K562 (cell line): ENCODE data around the gene DBI. TPM values are rescaled to one million over a fixed set of nuclear protein-coding genes. Genes with fewer than 3 reads are reported as not detected.

Source experiments
- ASH1L ChIP-seq: fragments of 450-650 bp; IDR thresholded peaks from 2 replicates; pipeline ENCODE4 v1.6.1; 2018; ENCODE audit warnings: borderline replicate concordance, mild to moderate bottlenecking, low read depth; ENCODE audit not compliant: partially characterized antibody
- CHCHD3 ChIP-seq: fragments of 250-450 bp; sonication (Bioruptor Pico); IDR thresholded peaks from 2 replicates; pipeline ENCODE4 v2.1.2; 2022; ENCODE audit warnings: mild to moderate bottlenecking
- ESRRA ChIP-seq: fragments of 450-650 bp; IDR thresholded peaks from 2 replicates; pipeline ENCODE4 v1.6.1; 2014; ENCODE audit warnings: low read depth, mild to moderate bottlenecking, moderate library complexity, borderline replicate concordance
- FOXA3 ChIP-seq, 2 experiments: fragments of 450-650 bp in 1 of 2; sonication (generic) in 1 of 2; formaldehyde crosslinking; IDR thresholded peaks in 1 of 2; conservative IDR thresholded peaks in 1 of 2; 2 replicates each; pipeline versions ENCODE4 v1.4.0 to v1.8.0; 2020 to 2022; ENCODE audit warnings: mild to moderate bottlenecking in 2 of 2, missing genetic modification reagents in 1 of 2
- LCOR ChIP-seq: sonication (generic); formaldehyde crosslinking; IDR thresholded peaks from 2 replicates; pipeline ENCODE4 v1.8.0; 2022; ENCODE audit warnings: mild to moderate bottlenecking, missing genetic modification reagents
- NFE2 ChIP-seq: IDR thresholded peaks from 2 replicates; pipeline ENCODE4 v1.6.1; 2014; ENCODE audit warnings: antibody characterized with exemption, low read depth
- NONO ChIP-seq, 2 experiments: fragments of 200-400 bp in 1 of 2; fragments of 450-650 bp in 1 of 2; formaldehyde crosslinking in 1 of 2; IDR thresholded peaks; 2 replicates each; pipeline ENCODE4 v1.6.1; 2017; ENCODE audit warnings: low read depth in 2 of 2, mild to moderate bottlenecking in 2 of 2, moderate library complexity in 2 of 2, low read length in 1 of 2
- OTX1 ChIP-seq: fragments of 450-650 bp; formaldehyde crosslinking; IDR thresholded peaks from 2 replicates; pipeline ENCODE4 v1.4.0; 2022; ENCODE audit warnings: mild to moderate bottlenecking
- RBM34 ChIP-seq: fragments of 200-400 bp; formaldehyde crosslinking; IDR thresholded peaks from 2 replicates; pipeline ENCODE4 v1.6.1; 2018; ENCODE audit warnings: low read length, borderline replicate concordance; ENCODE audit not compliant: insufficient read depth
- RFX5 ChIP-seq: IDR thresholded peaks from 2 replicates; pipeline ENCODE4 v1.6.1; 2011; ENCODE audit warnings: low read depth, mild to moderate bottlenecking, improper control_type of control experiment, low read length
- TCF7L2 ChIP-seq: fragments of 150-350 bp; IDR thresholded peaks from 2 replicates; pipeline ENCODE4 v1.6.1; 2016; ENCODE audit warnings: low read depth, mild to moderate bottlenecking, low read length, moderate library complexity
- ZC3H11A ChIP-seq: IDR thresholded peaks from 2 replicates; pipeline ENCODE4 v1.6.1; 2012; ENCODE audit warnings: low read depth, low read length, improper control_type of control experiment
- ZNF224 ChIP-seq: sonication (generic); formaldehyde crosslinking; IDR thresholded peaks from 2 replicates; pipeline ENCODE4 v1.8.0; 2022; ENCODE audit warnings: mild to moderate bottlenecking, missing genetic modification reagents
- ZNF766 ChIP-seq: fragments of 200-800 bp; sonication (Bioruptor generic); conservative IDR thresholded peaks from 2 replicates; pipeline ENCODE4 v1.6.1; 2016; ENCODE audit warnings: missing genetic modification characterization, missing compliant biosample characterization
- polyA plus RNA-seq, 8 experiments: library from polyadenylated mRNA; depleted of rRNA in 4 of 8; stranded (reverse) in 5 of 8; unstranded in 3 of 8; fragments of >200 nt; fragmentation: Nextera tagmentation in 2 of 8; fragmentation: Illumina TruSeq in 1 of 8; extraction: Ambion mirVana in 2 of 8; extraction: Trizol in 1 of 8; gene quantifications; 2 replicates each; pipeline versions ENCODE4 v1.2.1 to v1.2.3, GENCODE V29; 2011 to 2014; ENCODE audit warnings: inconsistent platforms in 1 of 8, missing spikeins in 1 of 8
- total RNA-seq, 7 experiments: library from RNA; depleted of rRNA in 6 of 7; stranded (reverse); fragments of >200 nt in 6 of 7; fragmentation: Illumina TruSeq in 2 of 7; extraction: Trizol in 2 of 7; gene quantifications; 2 replicates each; pipeline versions ENCODE4 v1.2.1 to v1.2.3, GENCODE V29; 2011 to 2021; ENCODE audit warnings: low replicate concordance in 1 of 7
- TF ChIP-seq, protein P1 (sequence below): sonication (generic); formaldehyde crosslinking; IDR thresholded peaks from 2 replicates; pipeline ENCODE4 v1.8.1; 2023; ENCODE audit warnings: mild to moderate bottlenecking, missing genetic modification reagents
- TF ChIP-seq, protein P2 (sequence below): fragments of 250-450 bp; sonication (Bioruptor Pico); IDR thresholded peaks from 2 replicates; pipeline ENCODE4 v1.5.0; 2021
- TF ChIP-seq, protein P3 (sequence below), 2 experiments: fragments of 450-650 bp; formaldehyde crosslinking in 1 of 2; IDR thresholded peaks; 2 replicates each; pipeline versions ENCODE4 v1.4.0 to v1.6.1; 2014 to 2020; ENCODE audit warnings: mild to moderate bottlenecking in 2 of 2, borderline replicate concordance in 1 of 2, low read depth in 1 of 2

DBI gene
- total and polyA plus RNA-seq, 9 of the 15 experiments (the other 6 are each of a cell fraction or from before 2014, with no cell fraction given) = 55.8 to 443 (median 194) TPM

GRCh38 chr2:119377294-119377992 lies 10.7 kb downstream of the DBI start (continued):
- TF ChIP-seq, protein P1, sequence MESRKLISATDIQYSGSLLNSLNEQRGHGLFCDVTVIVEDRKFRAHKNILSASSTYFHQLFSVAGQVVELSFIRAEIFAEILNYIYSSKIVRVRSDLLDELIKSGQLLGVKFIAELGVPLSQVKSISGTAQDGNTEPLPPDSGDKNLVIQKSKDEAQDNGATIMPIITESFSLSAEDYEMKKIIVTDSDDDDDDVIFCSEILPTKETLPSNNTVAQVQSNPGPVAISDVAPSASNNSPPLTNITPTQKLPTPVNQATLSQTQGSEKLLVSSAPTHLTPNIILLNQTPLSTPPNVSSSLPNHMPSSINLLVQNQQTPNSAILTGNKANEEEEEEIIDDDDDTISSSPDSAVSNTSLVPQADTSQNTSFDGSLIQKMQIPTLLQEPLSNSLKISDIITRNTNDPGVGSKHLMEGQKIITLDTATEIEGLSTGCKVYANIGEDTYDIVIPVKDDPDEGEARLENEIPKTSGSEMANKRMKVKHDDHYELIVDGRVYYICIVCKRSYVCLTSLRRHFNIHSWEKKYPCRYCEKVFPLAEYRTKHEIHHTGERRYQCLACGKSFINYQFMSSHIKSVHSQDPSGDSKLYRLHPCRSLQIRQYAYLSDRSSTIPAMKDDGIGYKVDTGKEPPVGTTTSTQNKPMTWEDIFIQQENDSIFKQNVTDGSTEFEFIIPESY (CRISPR knock-in tag) = no peak
- TF ChIP-seq CHCHD3 (CRISPR knock-in tag) (no peak), RBM34 (no peak), ESRRA (peak; percentile 65; the same call in 1 of the 2 replicates), NFE2 (no peak; the same call in 1 of the 2 replicates), FOXA3 (CRISPR knock-in tag; conservative IDR thresholded peaks at IDR 0.05 in 1 of 2, IDR thresholded peaks at IDR 0.05 in 1 of 2) (peak in 1 of 2 experiments; percentile 72; a peak in 2 of 4 replicates), LCOR (CRISPR knock-in tag) (peak; percentile 42; the same call in 1 of the 2 replicates), ZC3H11A (no peak), OTX1 (CRISPR knock-in tag) (no peak), NONO (IDR thresholded peaks at IDR 0.05; ENCODE audit: low read depth in 2 of 2, low read length in 1 of 2) (no peak), TCF7L2 (no peak), ASH1L (no peak), ZNF766 (CRISPR knock-in tag) (peak; percentile 89), ZNF224 (no peak), RFX5 (no peak)
- TF ChIP-seq, protein P2, sequence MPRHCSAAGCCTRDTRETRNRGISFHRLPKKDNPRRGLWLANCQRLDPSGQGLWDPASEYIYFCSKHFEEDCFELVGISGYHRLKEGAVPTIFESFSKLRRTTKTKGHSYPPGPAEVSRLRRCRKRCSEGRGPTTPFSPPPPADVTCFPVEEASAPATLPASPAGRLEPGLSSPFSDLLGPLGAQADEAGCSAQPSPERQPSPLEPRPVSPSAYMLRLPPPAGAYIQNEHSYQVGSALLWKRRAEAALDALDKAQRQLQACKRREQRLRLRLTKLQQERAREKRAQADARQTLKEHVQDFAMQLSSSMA = no peak
- TF ChIP-seq, protein P3, sequence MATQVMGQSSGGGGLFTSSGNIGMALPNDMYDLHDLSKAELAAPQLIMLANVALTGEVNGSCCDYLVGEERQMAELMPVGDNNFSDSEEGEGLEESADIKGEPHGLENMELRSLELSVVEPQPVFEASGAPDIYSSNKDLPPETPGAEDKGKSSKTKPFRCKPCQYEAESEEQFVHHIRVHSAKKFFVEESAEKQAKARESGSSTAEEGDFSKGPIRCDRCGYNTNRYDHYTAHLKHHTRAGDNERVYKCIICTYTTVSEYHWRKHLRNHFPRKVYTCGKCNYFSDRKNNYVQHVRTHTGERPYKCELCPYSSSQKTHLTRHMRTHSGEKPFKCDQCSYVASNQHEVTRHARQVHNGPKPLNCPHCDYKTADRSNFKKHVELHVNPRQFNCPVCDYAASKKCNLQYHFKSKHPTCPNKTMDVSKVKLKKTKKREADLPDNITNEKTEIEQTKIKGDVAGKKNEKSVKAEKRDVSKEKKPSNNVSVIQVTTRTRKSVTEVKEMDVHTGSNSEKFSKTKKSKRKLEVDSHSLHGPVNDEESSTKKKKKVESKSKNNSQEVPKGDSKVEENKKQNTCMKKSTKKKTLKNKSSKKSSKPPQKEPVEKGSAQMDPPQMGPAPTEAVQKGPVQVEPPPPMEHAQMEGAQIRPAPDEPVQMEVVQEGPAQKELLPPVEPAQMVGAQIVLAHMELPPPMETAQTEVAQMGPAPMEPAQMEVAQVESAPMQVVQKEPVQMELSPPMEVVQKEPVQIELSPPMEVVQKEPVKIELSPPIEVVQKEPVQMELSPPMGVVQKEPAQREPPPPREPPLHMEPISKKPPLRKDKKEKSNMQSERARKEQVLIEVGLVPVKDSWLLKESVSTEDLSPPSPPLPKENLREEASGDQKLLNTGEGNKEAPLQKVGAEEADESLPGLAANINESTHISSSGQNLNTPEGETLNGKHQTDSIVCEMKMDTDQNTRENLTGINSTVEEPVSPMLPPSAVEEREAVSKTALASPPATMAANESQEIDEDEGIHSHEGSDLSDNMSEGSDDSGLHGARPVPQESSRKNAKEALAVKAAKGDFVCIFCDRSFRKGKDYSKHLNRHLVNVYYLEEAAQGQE (IDR thresholded peaks at IDR 0.05; ENCODE audit: borderline replicate concordance) = no peak
- TF ChIP-seq, protein P3 (CRISPR knock-in tag; IDR thresholded peaks at IDR 0.05; ENCODE audit: low read depth) = no peak
